Neural cell (in vitro differentiated cells): ENCODE data around the gene SLC35E1.

Source experiments
- CTCF ChIP-seq: fragments of 450-650 bp; IDR thresholded peaks from 2 replicates; pipeline ENCODE4 v1.5.1; 2014; ENCODE audit warnings: antibody characterized with exemption, mild to moderate bottlenecking, moderate library complexity; ENCODE audit not compliant: poor library complexity, severe bottlenecking
- EZH2 ChIP-seq: fragments of 200-600, 300-800 bp; shearing (Covaris generic), sonication (generic); IDR thresholded peaks from 2 replicates; pipeline ENCODE4 v1.6.1; 2014; ENCODE audit warnings: antibody characterized with exemption, low read length, borderline replicate concordance, mild to moderate bottlenecking; ENCODE audit not compliant: insufficient read depth, poor library complexity, severe bottlenecking
- POLR2AphosphoS5 ChIP-seq: IDR thresholded peaks from 2 replicates; pipeline ENCODE4 v1.6.1; 2012
- SMC3 ChIP-seq: fragments of 450-650 bp; conservative IDR thresholded peaks from 2 replicates; pipeline ENCODE4 v1.6.1; 2014; ENCODE audit warnings: antibody characterized with exemption, mild to moderate bottlenecking, moderate library complexity; ENCODE audit not compliant: poor library complexity
- TAF1 ChIP-seq: IDR thresholded peaks from 2 replicates; pipeline ENCODE4 v1.6.1; 2012; ENCODE audit warnings: low read depth

DNA sequence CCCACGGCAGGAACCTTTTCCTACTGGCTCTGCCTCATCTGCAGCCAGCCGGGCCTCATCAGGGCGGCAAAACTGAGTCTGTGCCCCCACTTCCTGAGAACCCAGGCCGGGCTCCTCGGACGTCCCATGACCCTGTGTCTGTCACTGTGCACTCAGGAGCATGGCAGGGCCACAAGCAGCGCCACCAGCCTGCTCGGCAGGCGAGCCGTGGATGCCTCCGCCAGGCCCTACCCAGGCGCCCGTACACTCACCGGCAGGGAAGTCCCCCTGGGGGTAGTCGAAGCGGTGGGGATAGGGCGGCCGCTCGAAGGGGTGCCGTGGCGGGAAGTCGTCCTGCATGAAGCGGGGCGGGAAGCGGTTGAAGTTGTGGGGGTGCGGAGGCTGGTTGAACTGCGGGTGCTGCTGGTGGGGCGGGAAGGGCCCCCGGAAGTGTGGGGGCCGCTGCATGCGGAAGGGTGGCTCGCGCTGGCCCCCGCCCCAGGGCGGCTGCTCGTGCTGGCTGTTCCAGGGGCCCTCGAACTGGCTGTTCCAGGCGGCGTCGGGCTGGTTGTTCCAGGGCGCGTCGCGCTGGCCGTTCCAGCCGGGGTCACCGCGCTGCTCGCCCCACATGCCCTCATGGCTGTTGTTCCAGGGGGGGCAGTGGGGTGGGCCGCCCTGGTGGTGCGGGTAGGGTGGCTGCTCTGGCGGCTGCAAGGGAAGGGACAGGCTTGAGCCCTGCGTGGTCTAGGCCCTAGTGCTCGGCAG lies 47.1 kb downstream of the SLC35E1 start:
- TF ChIP-seq CTCF (no peak), POLR2AphosphoS5 (no peak), TAF1 (no peak), EZH2 (no peak), SMC3 (no peak)
